Type B pancreatic cell (in vitro differentiated cells): ENCODE results near the gene MTNR1B. TPM values are rescaled to one million over a fixed set of nuclear protein-coding genes. Genes with fewer than 3 reads are reported as not detected.

Experiments
- DNase-seq: peaks from one replicate; pipeline ENCODE4 v3.0.0; 2021; ENCODE audit warnings: mixed read lengths; ENCODE audit not compliant: unreplicated experiment; ENCODE audit errors: extremely low spot score
- H3K27ac Mint-ChIP-seq: 2 replicates; pipeline ENCODE4 v1.8.0; 2021; ENCODE audit warnings: mild to moderate bottlenecking, mixed read lengths
- H3K27me3 Mint-ChIP-seq: 2 replicates; pipeline ENCODE4 v1.8.0; 2021; ENCODE audit warnings: mixed read lengths
- H3K36me3 Mint-ChIP-seq: 2 replicates; pipeline ENCODE4 v1.8.0; 2021; ENCODE audit warnings: mixed read lengths
- H3K4me1 Mint-ChIP-seq: one replicate; pipeline ENCODE4 v1.8.0; 2021; ENCODE audit warnings: mixed read lengths; ENCODE audit not compliant: unreplicated experiment
- H3K4me3 Mint-ChIP-seq: 2 replicates; pipeline ENCODE4 v1.8.0; 2021; ENCODE audit warnings: mild to moderate bottlenecking, mixed read lengths
- H3K9me3 Mint-ChIP-seq: 2 replicates; pipeline ENCODE4 v1.8.0; 2021; ENCODE audit warnings: mixed read lengths
- long read RNA-seq: library from polyadenylated mRNA; unstranded; transcript quantifications from one replicate; pipeline ENCODE4 v2.0.0, GENCODE V29; 2020
- total RNA-seq: library from RNA; stranded (reverse); gene quantifications from 2 replicates; pipeline ENCODE4 v1.2.1, GENCODE V29; 2021; ENCODE audit warnings: low replicate concordance
- TF ChIP-seq, protein P1 (sequence below): fragments of 200-600 bp; sonication (generic); conservative IDR thresholded peaks from 2 replicates; pipeline ENCODE4 v1.5.0; 2021; ENCODE audit warnings: antibody characterized with exemption, mild to moderate bottlenecking

Gene MTNR1B
- 0.40 TPM in 1 of 2 replicates, not detected in the other for total RNA-seq
- long read RNA-seq = 0 reads

DNA sequence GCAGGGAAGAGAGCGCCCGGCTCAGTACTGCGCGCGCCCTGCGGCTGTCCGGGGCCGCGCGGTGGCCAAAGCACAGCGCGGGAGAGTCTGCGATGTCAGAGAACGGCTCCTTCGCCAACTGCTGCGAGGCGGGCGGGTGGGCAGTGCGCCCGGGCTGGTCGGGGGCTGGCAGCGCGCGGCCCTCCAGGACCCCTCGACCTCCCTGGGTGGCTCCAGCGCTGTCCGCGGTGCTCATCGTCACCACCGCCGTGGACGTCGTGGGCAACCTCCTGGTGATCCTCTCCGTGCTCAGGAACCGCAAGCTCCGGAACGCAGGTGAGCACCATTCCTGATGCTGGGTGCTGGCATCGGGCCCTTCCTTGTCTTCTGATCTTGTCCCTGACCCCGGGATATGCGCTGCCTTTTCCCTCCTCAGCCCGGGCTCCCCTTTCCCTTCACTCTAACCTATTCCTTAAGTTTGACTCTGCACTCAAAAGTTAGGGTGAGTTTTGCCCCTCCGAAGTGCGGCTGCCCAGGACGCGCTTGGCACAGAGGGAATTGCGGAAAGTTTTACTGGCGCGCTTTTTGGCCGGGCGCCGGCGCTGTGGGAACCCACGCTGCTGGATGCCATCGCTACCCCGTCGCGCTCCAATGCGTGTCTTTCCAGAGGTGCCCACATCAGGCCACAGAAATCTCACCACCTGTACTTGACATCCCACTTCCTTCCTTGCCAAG is at the start of gene MTNR1B:
Gene MTNR1B, plus strand, starts transcription at position 18 of the 714 bp plus-strand sequence. Its CDS starts 75 bp downstream, at position 93.
- Mint-ChIP-seq H3K9me3 (no peaks in the 10 kb centered on the region), H3K4me1 (peaks cover 7% of the 10 kb centered on the region), H3K36me3 (no peaks in the 10 kb centered on the region), H3K4me3 (peak within 1 kb of the TSS; percentile 69), H3K27me3 (peaks cover 63% of the 10 kb centered on the region), H3K27ac (no peak within 1 kb of the TSS)
- TF ChIP-seq, protein P1, sequence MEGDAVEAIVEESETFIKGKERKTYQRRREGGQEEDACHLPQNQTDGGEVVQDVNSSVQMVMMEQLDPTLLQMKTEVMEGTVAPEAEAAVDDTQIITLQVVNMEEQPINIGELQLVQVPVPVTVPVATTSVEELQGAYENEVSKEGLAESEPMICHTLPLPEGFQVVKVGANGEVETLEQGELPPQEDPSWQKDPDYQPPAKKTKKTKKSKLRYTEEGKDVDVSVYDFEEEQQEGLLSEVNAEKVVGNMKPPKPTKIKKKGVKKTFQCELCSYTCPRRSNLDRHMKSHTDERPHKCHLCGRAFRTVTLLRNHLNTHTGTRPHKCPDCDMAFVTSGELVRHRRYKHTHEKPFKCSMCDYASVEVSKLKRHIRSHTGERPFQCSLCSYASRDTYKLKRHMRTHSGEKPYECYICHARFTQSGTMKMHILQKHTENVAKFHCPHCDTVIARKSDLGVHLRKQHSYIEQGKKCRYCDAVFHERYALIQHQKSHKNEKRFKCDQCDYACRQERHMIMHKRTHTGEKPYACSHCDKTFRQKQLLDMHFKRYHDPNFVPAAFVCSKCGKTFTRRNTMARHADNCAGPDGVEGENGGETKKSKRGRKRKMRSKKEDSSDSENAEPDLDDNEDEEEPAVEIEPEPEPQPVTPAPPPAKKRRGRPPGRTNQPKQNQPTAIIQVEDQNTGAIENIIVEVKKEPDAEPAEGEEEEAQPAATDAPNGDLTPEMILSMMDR = no peak
- no peak for DNase-seq

DNA sequence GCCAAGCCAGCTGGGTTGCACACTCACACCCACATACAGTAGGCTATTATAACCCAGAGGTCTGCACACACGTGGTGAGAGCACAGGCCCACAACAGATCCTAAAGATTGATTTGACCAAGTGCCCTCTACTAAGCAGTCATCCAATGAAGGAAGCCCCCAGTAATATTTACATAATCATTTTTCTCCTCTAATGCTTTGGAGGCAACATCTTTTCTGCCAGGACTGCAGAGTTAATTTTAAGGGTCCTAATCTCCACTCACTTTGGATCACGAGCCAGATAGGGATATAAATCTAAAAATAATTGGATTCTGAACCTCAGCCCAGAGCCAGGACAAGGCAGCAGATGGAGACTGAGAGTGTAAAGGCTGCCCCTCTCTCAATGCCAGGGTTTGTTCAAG is 49.1 kb upstream of the MTNR1B start:
- TF ChIP-seq, protein P1 = no peak
- Mint-ChIP-seq H3K27me3 (no peaks in the 10 kb centered on the region), H3K27ac (no peak overlapping the region), H3K4me1 (no peaks in the 10 kb centered on the region), H3K36me3 (no peaks in the 10 kb centered on the region), H3K9me3 (peaks cover 9% of the 10 kb centered on the region), H3K4me3 (no peak overlapping the region)
- no peak for DNase-seq

DNA sequence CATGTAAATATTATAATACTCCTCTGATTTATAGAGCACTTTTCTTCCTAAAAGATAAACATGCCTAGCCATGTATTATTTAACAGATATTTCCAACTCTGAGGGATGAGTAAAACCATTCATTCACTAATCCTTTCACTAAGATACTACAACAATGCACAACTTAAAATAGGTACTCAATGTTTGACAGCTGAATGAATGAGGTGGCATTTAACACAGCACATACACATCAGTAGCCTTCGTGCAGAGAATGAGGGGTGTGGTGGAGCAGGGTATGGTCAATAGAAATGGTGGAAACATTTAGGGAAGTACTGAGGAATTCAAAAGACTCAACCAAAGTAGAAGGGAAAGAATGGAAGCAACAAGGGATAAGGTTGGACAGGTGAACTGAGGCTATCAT is 46.7 kb upstream of the MTNR1B start:
- H3K9me3 Mint-ChIP-seq = peaks cover 14% of the 10 kb centered on the region
- H3K4me1 Mint-ChIP-seq = no peaks in the 10 kb centered on the region
- H3K27ac Mint-ChIP-seq = no peak overlapping the region
- DNase-seq = no peak
- H3K36me3 Mint-ChIP-seq = no peaks in the 10 kb centered on the region
- no peak overlapping the region for H3K4me3 Mint-ChIP-seq
- TF ChIP-seq, protein P1 = no peak
- no peaks in the 10 kb centered on the region for H3K27me3 Mint-ChIP-seq

DNA sequence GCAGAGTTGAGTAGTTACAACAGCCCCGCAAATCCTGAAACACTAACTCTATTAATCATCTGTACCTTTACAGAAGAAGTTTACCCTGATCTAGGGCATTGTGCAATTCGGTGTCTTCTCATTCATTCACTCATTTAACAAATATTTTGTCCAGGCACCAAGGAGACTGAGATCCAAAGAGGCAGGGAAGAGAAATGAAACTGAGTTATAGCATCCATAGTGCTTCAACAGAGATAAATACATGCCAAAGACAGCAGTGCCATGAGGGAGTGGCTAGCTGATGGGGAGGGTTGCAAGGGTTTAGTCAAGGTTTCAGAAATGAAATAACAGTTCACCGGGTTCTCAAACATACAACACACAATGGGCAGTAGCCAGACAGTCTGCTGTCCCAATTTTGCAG is 40.2 kb upstream of the MTNR1B start:
- Mint-ChIP-seq H3K27ac (no peak overlapping the region), H3K9me3 (peaks cover 12% of the 10 kb centered on the region), H3K27me3 (peaks cover 3% of the 10 kb centered on the region), H3K36me3 (no peaks in the 10 kb centered on the region), H3K4me3 (no peak overlapping the region), H3K4me1 (no peaks in the 10 kb centered on the region)
- DNase-seq = no peak
- TF ChIP-seq, protein P1 = no peak

DNA sequence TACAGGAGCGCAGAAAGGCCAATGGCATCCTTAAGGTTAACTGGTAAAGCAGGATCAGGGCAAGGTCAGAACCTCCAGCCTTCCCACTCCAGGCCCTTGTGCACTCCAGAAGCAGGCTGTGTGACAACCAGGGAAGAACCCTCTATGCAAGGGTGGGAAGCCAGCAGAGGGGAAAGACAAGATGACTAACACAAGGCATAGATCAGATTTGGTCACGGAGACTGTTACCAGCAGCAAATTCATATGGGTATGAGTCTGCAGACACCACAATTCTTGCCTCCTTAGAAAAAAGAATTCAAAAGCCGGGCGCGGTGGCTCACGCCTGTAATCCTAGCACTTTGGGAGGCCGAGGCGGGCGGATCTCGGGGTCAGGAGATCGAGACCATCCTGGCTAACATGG is 39.8 kb upstream of the MTNR1B start:
- Mint-ChIP-seq H3K9me3 (peaks cover 8% of the 10 kb centered on the region), H3K4me3 (no peak overlapping the region), H3K27ac (no peak overlapping the region), H3K27me3 (peaks cover 3% of the 10 kb centered on the region), H3K4me1 (no peaks in the 10 kb centered on the region), H3K36me3 (no peaks in the 10 kb centered on the region)
- TF ChIP-seq, protein P1 = no peak
- DNase-seq = no peak
